H1 (cell line): ENCODE results near the gene PI4KA. TPM values are rescaled to one million over a fixed set of nuclear protein-coding genes. Genes with fewer than 3 reads are reported as not detected.

Source experiments
- BCL11A ChIP-seq, 2 experiments: IDR thresholded peaks; one replicate each; pipeline ENCODE4 v1.6.1; 2011; ENCODE audit warnings: low read depth in 2 of 2, low read length in 2 of 2, mild to moderate bottlenecking in 2 of 2
- CREB1 ChIP-seq: IDR thresholded peaks from 2 replicates; pipeline ENCODE4 v1.6.1; 2012; ENCODE audit warnings: inconsistent platforms
- EZH2 ChIP-seq: fragments of 200-600 bp; sonication (generic); IDR thresholded peaks from 2 replicates; pipeline ENCODE4 v1.7.1; 2012; ENCODE audit warnings: low read depth, mild to moderate bottlenecking, moderate library complexity, low read length, inconsistent platforms; ENCODE audit not compliant: severe bottlenecking
- POLR2A ChIP-seq, 2 experiments: IDR thresholded peaks; 1 replicate in 1 of 2; 2 replicates in 1 of 2; pipeline ENCODE4 v1.6.1; 2011; ENCODE audit warnings: low read depth in 2 of 2, low read length in 2 of 2, mild to moderate bottlenecking in 2 of 2; ENCODE audit errors: control extremely low read depth in 1 of 2
- RFX5 ChIP-seq: IDR thresholded peaks from 2 replicates; pipeline ENCODE4 v1.6.1; 2011; ENCODE audit warnings: low read depth, low read length, improper control_type of control experiment, borderline replicate concordance
- SAP30 ChIP-seq: fragments of 300-600 bp; sonication (generic); IDR thresholded peaks from 2 replicates; pipeline ENCODE4 v1.7.1; 2012; ENCODE audit warnings: low read length, moderate library complexity, mild to moderate bottlenecking, inconsistent platforms; ENCODE audit not compliant: insufficient read depth, insufficient replicate concordance
- SIN3A ChIP-seq, 2 experiments: IDR thresholded peaks in 1 of 2; conservative IDR thresholded peaks in 1 of 2; 2 replicates each; pipeline ENCODE4 v1.6.1; 2011 to 2012; ENCODE audit warnings: low read length in 2 of 2, improper control_type of control experiment in 1 of 2, low read depth in 1 of 2, mild to moderate bottlenecking in 1 of 2
- TBP ChIP-seq: IDR thresholded peaks from 2 replicates; pipeline ENCODE4 v1.6.1; 2011; ENCODE audit warnings: low read depth, low read length, improper control_type of control experiment
- YY1 ChIP-seq: IDR thresholded peaks from 2 replicates; pipeline ENCODE4 v1.6.1; 2011; ENCODE audit warnings: low read depth, mild to moderate bottlenecking, low read length
- polyA plus RNA-seq, 7 experiments: library from polyadenylated mRNA; depleted of rRNA in 3 of 7; stranded (reverse) in 5 of 7; unstranded in 2 of 7; fragments of >200 nt in 5 of 7; fragments of 200-250 nt in 2 of 7; gene quantifications; 1 replicate in 5 of 7; 2 replicates in 1 of 7; 4 replicates in 1 of 7; pipeline versions ENCODE4 v1.2.1 to v1.2.3, GENCODE V29; 2011 to 2013; ENCODE audit warnings: missing spikeins in 2 of 7, mixed read lengths in 2 of 7
- total RNA-seq: library from RNA; stranded (reverse); fragmentation: NEBNext Ultra II Directional; extraction: Animal tissue kit (Norgen Biotek cat#: 25700); gene quantifications from 2 replicates; pipeline ENCODE4 v1.2.1, GENCODE V29; 2021
- TF ChIP-seq, protein P1 (sequence below): fragments of 300-600 bp; sonication (generic); IDR thresholded peaks from 2 replicates; pipeline ENCODE4 v1.7.1; 2012; ENCODE audit warnings: low read length, moderate library complexity, mild to moderate bottlenecking, inconsistent platforms; ENCODE audit not compliant: insufficient replicate concordance
- TF ChIP-seq, protein P2 (sequence below): IDR thresholded peaks from 2 replicates; pipeline ENCODE4 v1.6.1; 2011; ENCODE audit warnings: low read depth, mild to moderate bottlenecking, low read length; ENCODE audit not compliant: insufficient read depth

Gene PI4KA
- total and polyA plus RNA-seq, 2 of the 8 experiments (the other 6 are each of a cell fraction or from before 2014, with no cell fraction given): 22.5 to 37.7 TPM

DNA sequence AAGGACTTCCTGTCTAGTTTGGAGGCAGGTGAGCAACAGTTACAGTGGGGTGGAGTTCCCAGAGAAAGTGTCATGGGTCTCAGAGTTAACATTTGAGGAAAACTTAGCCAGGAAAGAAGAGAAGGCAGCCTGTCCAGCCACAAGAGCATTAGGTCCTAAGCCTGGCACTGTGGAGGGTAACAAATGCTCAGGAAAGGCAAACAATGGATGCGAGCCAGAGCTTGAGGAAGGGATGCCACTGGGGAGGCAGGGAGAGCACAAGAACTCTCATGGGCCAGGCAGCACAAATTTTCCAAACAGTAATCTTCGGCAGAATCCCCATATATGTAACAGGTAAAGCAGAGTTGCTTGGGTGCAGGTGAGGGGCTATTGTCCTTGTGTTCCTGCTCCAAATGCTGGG is 92.7 kb downstream of the PI4KA start (continued):
- TF ChIP-seq, protein P1, sequence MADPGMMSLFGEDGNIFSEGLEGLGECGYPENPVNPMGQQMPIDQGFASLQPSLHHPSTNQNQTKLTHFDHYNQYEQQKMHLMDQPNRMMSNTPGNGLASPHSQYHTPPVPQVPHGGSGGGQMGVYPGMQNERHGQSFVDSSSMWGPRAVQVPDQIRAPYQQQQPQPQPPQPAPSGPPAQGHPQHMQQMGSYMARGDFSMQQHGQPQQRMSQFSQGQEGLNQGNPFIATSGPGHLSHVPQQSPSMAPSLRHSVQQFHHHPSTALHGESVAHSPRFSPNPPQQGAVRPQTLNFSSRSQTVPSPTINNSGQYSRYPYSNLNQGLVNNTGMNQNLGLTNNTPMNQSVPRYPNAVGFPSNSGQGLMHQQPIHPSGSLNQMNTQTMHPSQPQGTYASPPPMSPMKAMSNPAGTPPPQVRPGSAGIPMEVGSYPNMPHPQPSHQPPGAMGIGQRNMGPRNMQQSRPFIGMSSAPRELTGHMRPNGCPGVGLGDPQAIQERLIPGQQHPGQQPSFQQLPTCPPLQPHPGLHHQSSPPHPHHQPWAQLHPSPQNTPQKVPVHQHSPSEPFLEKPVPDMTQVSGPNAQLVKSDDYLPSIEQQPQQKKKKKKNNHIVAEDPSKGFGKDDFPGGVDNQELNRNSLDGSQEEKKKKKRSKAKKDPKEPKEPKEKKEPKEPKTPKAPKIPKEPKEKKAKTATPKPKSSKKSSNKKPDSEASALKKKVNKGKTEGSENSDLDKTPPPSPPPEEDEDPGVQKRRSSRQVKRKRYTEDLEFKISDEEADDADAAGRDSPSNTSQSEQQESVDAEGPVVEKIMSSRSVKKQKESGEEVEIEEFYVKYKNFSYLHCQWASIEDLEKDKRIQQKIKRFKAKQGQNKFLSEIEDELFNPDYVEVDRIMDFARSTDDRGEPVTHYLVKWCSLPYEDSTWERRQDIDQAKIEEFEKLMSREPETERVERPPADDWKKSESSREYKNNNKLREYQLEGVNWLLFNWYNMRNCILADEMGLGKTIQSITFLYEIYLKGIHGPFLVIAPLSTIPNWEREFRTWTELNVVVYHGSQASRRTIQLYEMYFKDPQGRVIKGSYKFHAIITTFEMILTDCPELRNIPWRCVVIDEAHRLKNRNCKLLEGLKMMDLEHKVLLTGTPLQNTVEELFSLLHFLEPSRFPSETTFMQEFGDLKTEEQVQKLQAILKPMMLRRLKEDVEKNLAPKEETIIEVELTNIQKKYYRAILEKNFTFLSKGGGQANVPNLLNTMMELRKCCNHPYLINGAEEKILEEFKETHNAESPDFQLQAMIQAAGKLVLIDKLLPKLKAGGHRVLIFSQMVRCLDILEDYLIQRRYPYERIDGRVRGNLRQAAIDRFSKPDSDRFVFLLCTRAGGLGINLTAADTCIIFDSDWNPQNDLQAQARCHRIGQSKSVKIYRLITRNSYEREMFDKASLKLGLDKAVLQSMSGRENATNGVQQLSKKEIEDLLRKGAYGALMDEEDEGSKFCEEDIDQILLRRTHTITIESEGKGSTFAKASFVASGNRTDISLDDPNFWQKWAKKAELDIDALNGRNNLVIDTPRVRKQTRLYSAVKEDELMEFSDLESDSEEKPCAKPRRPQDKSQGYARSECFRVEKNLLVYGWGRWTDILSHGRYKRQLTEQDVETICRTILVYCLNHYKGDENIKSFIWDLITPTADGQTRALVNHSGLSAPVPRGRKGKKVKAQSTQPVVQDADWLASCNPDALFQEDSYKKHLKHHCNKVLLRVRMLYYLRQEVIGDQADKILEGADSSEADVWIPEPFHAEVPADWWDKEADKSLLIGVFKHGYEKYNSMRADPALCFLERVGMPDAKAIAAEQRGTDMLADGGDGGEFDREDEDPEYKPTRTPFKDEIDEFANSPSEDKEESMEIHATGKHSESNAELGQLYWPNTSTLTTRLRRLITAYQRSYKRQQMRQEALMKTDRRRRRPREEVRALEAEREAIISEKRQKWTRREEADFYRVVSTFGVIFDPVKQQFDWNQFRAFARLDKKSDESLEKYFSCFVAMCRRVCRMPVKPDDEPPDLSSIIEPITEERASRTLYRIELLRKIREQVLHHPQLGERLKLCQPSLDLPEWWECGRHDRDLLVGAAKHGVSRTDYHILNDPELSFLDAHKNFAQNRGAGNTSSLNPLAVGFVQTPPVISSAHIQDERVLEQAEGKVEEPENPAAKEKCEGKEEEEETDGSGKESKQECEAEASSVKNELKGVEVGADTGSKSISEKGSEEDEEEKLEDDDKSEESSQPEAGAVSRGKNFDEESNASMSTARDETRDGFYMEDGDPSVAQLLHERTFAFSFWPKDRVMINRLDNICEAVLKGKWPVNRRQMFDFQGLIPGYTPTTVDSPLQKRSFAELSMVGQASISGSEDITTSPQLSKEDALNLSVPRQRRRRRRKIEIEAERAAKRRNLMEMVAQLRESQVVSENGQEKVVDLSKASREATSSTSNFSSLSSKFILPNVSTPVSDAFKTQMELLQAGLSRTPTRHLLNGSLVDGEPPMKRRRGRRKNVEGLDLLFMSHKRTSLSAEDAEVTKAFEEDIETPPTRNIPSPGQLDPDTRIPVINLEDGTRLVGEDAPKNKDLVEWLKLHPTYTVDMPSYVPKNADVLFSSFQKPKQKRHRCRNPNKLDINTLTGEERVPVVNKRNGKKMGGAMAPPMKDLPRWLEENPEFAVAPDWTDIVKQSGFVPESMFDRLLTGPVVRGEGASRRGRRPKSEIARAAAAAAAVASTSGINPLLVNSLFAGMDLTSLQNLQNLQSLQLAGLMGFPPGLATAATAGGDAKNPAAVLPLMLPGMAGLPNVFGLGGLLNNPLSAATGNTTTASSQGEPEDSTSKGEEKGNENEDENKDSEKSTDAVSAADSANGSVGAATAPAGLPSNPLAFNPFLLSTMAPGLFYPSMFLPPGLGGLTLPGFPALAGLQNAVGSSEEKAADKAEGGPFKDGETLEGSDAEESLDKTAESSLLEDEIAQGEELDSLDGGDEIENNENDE: no peak
- TF ChIP-seq SAP30: no peak
- no peak for TF ChIP-seq EZH2
- no peak for TF ChIP-seq SIN3A (conservative IDR thresholded peaks at IDR 0.05 in 1 of 2, IDR thresholded peaks at IDR 0.05 in 1 of 2; ENCODE audit: low read depth in 1 of 2, low read length in 2 of 2)
- TF ChIP-seq, protein P2, sequence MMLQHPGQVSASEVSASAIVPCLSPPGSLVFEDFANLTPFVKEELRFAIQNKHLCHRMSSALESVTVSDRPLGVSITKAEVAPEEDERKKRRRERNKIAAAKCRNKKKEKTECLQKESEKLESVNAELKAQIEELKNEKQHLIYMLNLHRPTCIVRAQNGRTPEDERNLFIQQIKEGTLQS: no peak
- no peak for TF ChIP-seq CREB1
- TF ChIP-seq RFX5: no peak
- TF ChIP-seq YY1: no peak
- no peak for TF ChIP-seq POLR2A (IDR thresholded peaks at IDR 0.05; ENCODE audit: control extremely low read depth in 1 of 2, low read depth in 2 of 2, low read length in 2 of 2)
- no peak for TF ChIP-seq TBP
- no peak for TF ChIP-seq BCL11A (IDR thresholded peaks at IDR 0.05; ENCODE audit: low read depth in 2 of 2, low read length in 2 of 2)
